Breast epithelium (tissue), 4 donors: ENCODE measurements around the gene IER3. TPM values are rescaled to one million over a fixed set of nuclear protein-coding genes. Genes with fewer than 3 reads are reported as not detected.

Experiments
- DNase-seq, 2 donors: peaks; one replicate each; pipeline ENCODE4 v3.0.0-alpha.2; 2019; ENCODE audit warnings: low spot score in 2 of 2
- H3K27ac ChIP-seq, 2 donors: fragments of 200-600 bp; sonication (generic) in 1 of 2; one replicate each; pipeline ENCODE4 v1.5.1; 2016 to 2019; ENCODE audit warnings: mild to moderate bottlenecking in 1 of 2
- H3K27me3 ChIP-seq, 2 donors: fragments of 200-600 bp; sonication (generic) in 1 of 2; one replicate each; pipeline versions ENCODE4 v1.5.1 to v1.6.0; 2017 to 2019; ENCODE audit warnings: control low read depth in 1 of 2, mild to moderate bottlenecking in 1 of 2
- H3K36me3 ChIP-seq: fragments of 200-600 bp; one replicate; pipeline ENCODE4 v1.5.1; 2019
- H3K4me1 ChIP-seq, 2 donors: fragments of 200-600 bp; sonication (generic); one replicate each; pipeline ENCODE4 v1.5.1; 2016 to 2019; ENCODE audit warnings: control low read depth in 1 of 2
- H3K4me3 ChIP-seq, 3 donors: fragments of 200-600 bp; sonication (generic); 1 replicate in 2 of 3; 2 replicates in 1 of 3; pipeline ENCODE4 v1.5.1; 2016 to 2019; ENCODE audit warnings: mild to moderate bottlenecking in 3 of 3, moderate library complexity in 2 of 3
- H3K9me3 ChIP-seq, 2 donors: fragments of 200-600 bp; sonication (generic) in 1 of 2; one replicate each; pipeline ENCODE4 v1.5.1; 2016 to 2019; ENCODE audit warnings: control low read depth in 1 of 2
- CTCF ChIP-seq, 3 donors: fragments of 450-650 bp; IDR thresholded peaks; one replicate each; pipeline ENCODE4 v1.5.1; 2016 to 2017; ENCODE audit warnings: antibody characterized with exemption in 3 of 3, mild to moderate bottlenecking in 3 of 3, moderate library complexity in 3 of 3
- POLR2A ChIP-seq: fragments of 450-650 bp; IDR thresholded peaks from one replicate; pipeline ENCODE4 v1.6.1; 2016; ENCODE audit warnings: antibody characterized with exemption, mild to moderate bottlenecking, moderate library complexity
- POLR2AphosphoS5 ChIP-seq, 3 donors: sonication (generic); formaldehyde crosslinking; IDR thresholded peaks; one replicate each; pipeline ENCODE4 v1.6.1; 2017; ENCODE audit warnings: antibody characterized with exemption in 3 of 3
- intact Hi-C: fragments of 100-400 bp; cut with DNase I; formaldehyde crosslinking; loops from one replicate; pipeline ENCODE4 v1.15.1; 2023; ENCODE audit warnings: low total_unique reads
- total RNA-seq, 3 donors: library from RNA; depleted of rRNA; stranded (reverse); fragments of >200 nt; gene quantifications; one replicate each; pipeline ENCODE4 v1.1.0, GENCODE V29; 2016

IER3 gene
- total RNA-seq, 3 donors from 2014 or later: 7.7 to 64.1 (median 20.0) TPM

GRCh38 chr6:30775104-30775503, 30.8 kb upstream of the IER3 start:
- no peak for TF ChIP-seq POLR2A
- TF ChIP-seq POLR2AphosphoS5 (IDR thresholded peaks at IDR 0.05): no peak
- TF ChIP-seq CTCF (IDR thresholded peaks at IDR 0.05): no peak

GRCh38 chr6:30774701-30775100, 30.4 kb upstream of the IER3 start:
- no peak overlapping the region for H3K4me3 ChIP-seq
- intact Hi-C loops: no loop called here
- no peaks in the 10 kb centered on the region for H3K9me3 ChIP-seq
- TF ChIP-seq POLR2AphosphoS5 (IDR thresholded peaks at IDR 0.05) (no peak), POLR2A (no peak), CTCF (IDR thresholded peaks at IDR 0.05) (no peak)
- no peaks in the 10 kb centered on the region for H3K36me3 ChIP-seq
- no peaks in the 10 kb centered on the region for H3K27me3 ChIP-seq
- H3K4me1 ChIP-seq: peaks cover 0 to 3% of the 10 kb centered on the region in 2 donors
- DNase-seq: no peak
- H3K27ac ChIP-seq: no peak overlapping the region

More at GRCh38 chr6:30775104-30775503, 30.8 kb upstream of the IER3 start:
- no peak for DNase-seq
- Histone ChIP-seq H3K4me3 (no peak overlapping the region), H3K9me3 (no peaks in the 10 kb centered on the region), H3K4me1 (peaks cover 0 to 3% of the 10 kb centered on the region in 2 donors), H3K27me3 (no peaks in the 10 kb centered on the region), H3K36me3 (no peaks in the 10 kb centered on the region), H3K27ac (no peak overlapping the region)
- intact Hi-C loops: no loop called here

- H3K4me3 ChIP-seq: no peak overlapping the region
- no peak for TF ChIP-seq CTCF (IDR thresholded peaks at IDR 0.05)
- no peak for TF ChIP-seq POLR2A
- no peak for TF ChIP-seq POLR2AphosphoS5 (IDR thresholded peaks at IDR 0.05)
- H3K4me1 ChIP-seq: peaks cover 5 to 7% of the 10 kb centered on the region in 2 donors
- intact Hi-C loops: no loop called here
- peak overlapping the region; percentile 91 to 93 for H3K27ac ChIP-seq
- H3K27me3 ChIP-seq: no peaks in the 10 kb centered on the region
- H3K36me3 ChIP-seq: no peaks in the 10 kb centered on the region
- DNase-seq: no peak
- H3K9me3 ChIP-seq: no peaks in the 10 kb centered on the region
Measured at GRCh38 chr6:30770592-30770991, 26.2 kb upstream of the IER3 start.

GRCh38 chr6:30769853-30770524, 25.6 kb upstream of the IER3 start:
- Histone ChIP-seq H3K36me3 (no peaks in the 10 kb centered on the region), H3K9me3 (no peaks in the 10 kb centered on the region), H3K4me1 (peaks cover 5 to 7% of the 10 kb centered on the region in 2 donors), H3K4me3 (no peak overlapping the region), H3K27me3 (no peaks in the 10 kb centered on the region), H3K27ac (peak overlapping the region; percentile 91 to 93)
- TF ChIP-seq CTCF (IDR thresholded peaks at IDR 0.05) (no peak), POLR2A (no peak), POLR2AphosphoS5 (IDR thresholded peaks at IDR 0.05) (no peak)
- DNase-seq: no peak
- intact Hi-C loops: loop anchor here (10.0 kb wide), 1 partner anchor 45 kb away; no protein-coding TSS in a partner anchor

GRCh38 chr6:30769088-30769852, 24.9 kb upstream of the IER3 start:
- H3K4me1 ChIP-seq: peaks cover 5 to 7% of the 10 kb centered on the region in 2 donors
- no peaks in the 10 kb centered on the region for H3K27me3 ChIP-seq
- H3K9me3 ChIP-seq: no peaks in the 10 kb centered on the region
- peak in 2 of 3 donors; percentile 45 to 60 for TF ChIP-seq POLR2AphosphoS5 (IDR thresholded peaks at IDR 0.05)
- no peak for TF ChIP-seq POLR2A
- TF ChIP-seq CTCF (IDR thresholded peaks at IDR 0.05): no peak
- peak overlapping the region in 1 of 3 donors; percentile 39 for H3K4me3 ChIP-seq
- H3K27ac ChIP-seq: peak overlapping the region; percentile 91 to 93
- intact Hi-C loops: loop anchor here (10.0 kb wide), 1 partner anchor 46 kb away; no protein-coding TSS in a partner anchor
- no peaks in the 10 kb centered on the region for H3K36me3 ChIP-seq
- DNase-seq: peak in 1 of 2 donors; percentile 85
